HCT116 (cell line): ENCODE data around the gene SHROOM3. TPM values are rescaled to one million over a fixed set of nuclear protein-coding genes. Genes with fewer than 3 reads are reported as not detected.

ENCODE experiments used
- ATAC-seq: fragments of 200-7000 bp; cut with Tn5 transposase; 2 replicates; pipeline ENCODE4 v1.9.1; 2020; ENCODE audit warnings: mild to moderate bottlenecking, moderate library complexity
- BruUV-seq: library from RNA; stranded (reverse); fragments of 400-500 nt; replicated peaks from 2 replicates; lab custom pipeline; 2021; lab: Mats Ljungman, UMichigan
- CTCF ChIA-PET: fragments of 300-600 bp; sonication (Branson Sonifier 250); formaldehyde crosslinking; loops from one replicate; lab custom pipeline; 2021; ENCODE audit warnings: antibody characterized with exemption; lab: Charles Lee
- POLR2A ChIA-PET: fragments of 300-600, 350-600 bp; sonication (Branson Sonifier 250); formaldehyde crosslinking; loops from one replicate; lab custom pipeline; 2021; ENCODE audit warnings: antibody characterized with exemption; lab: Charles Lee
- RAD21 ChIA-PET, 2 experiments: fragments of 300-600 bp; sonication (Branson Sonifier 250); formaldehyde crosslinking; loops; one replicate each; lab custom pipeline; 2023; ENCODE audit warnings: low total read pairs in 2 of 2; ENCODE audit not compliant: uncharacterized antibody in 2 of 2, unreplicated experiment in 2 of 2, low non-redundant PET in 1 of 2; lab: Charles Lee
- DNase-seq: peaks from one replicate; pipeline ENCODE4 v3.0.0-alpha.2; 2010; ENCODE audit warnings: low read depth, low spot score
- H2AFZ ChIP-seq: fragments of 200-600 bp; shearing (Covaris generic), sonication (generic); 2 replicates; pipeline ENCODE4 v1.6.1; 2017; ENCODE audit warnings: low read depth, mixed run types, mixed read lengths, antibody characterized with exemption, low read length; ENCODE audit not compliant: poor library complexity, severe bottlenecking
- H3K27ac ChIP-seq: 2 replicates; pipeline ENCODE4 v1.5.1; 2012; ENCODE audit warnings: low read depth, low read length
- H3K27me3 ChIP-seq: fragments of 200-600 bp; sonication (generic); 2 replicates; pipeline ENCODE4 v1.6.1; 2016; ENCODE audit warnings: mixed run types, low read length, mixed read lengths; ENCODE audit not compliant: insufficient read depth
- H3K36me3 ChIP-seq, 2 experiments: fragments of 200-500 bp in 1 of 2; fragments of 200-600 bp in 1 of 2; sonication (Bioruptor generic) in 1 of 2; sonication (generic) in 1 of 2; 2 replicates each; pipeline versions ENCODE4 v1.5.1 to v1.6.1; 2014 to 2016; ENCODE audit warnings: low read length in 2 of 2, inconsistent platforms in 1 of 2, mixed read lengths in 1 of 2, mixed run types in 1 of 2; ENCODE audit not compliant: insufficient read depth in 2 of 2, control insufficient read depth in 1 of 2
- H3K4me1 ChIP-seq, 2 experiments: fragments of 200-600 bp in 1 of 2; sonication (generic) in 1 of 2; 2 replicates each; pipeline versions ENCODE4 v1.5.1 to v1.6.1; 2012 to 2017; ENCODE audit warnings: low read length in 2 of 2, inconsistent platforms in 1 of 2, mild to moderate bottlenecking in 1 of 2, mixed read lengths in 1 of 2, mixed run types in 1 of 2, moderate library complexity in 1 of 2; ENCODE audit not compliant: insufficient read depth in 2 of 2, control insufficient read depth in 1 of 2
- H3K4me2 ChIP-seq: fragments of 200-600 bp; sonication (generic); 2 replicates; pipeline ENCODE4 v1.6.1; 2017; ENCODE audit warnings: mixed run types, low read length, mixed read lengths
- H3K4me3 ChIP-seq, 2 experiments: fragments of 200-600 bp in 1 of 2; sonication (generic) in 1 of 2; replicated peaks in 1 of 2; 2 replicates each; pipeline ENCODE4 v1.5.1; 2011 to 2016; ENCODE audit warnings: low read length in 2 of 2, control low read depth in 1 of 2, low read depth in 1 of 2, mild to moderate bottlenecking in 1 of 2, mixed read lengths in 1 of 2, mixed run types in 1 of 2
- H3K79me2 ChIP-seq: fragments of 200-600 bp; sonication (generic); 2 replicates; pipeline ENCODE4 v1.6.1; 2017; ENCODE audit warnings: mild to moderate bottlenecking, mixed run types, low read length, moderate library complexity, mixed read lengths; ENCODE audit not compliant: insufficient read depth
- H3K9ac ChIP-seq: fragments of 200-600 bp; sonication (generic); 2 replicates; pipeline ENCODE4 v1.6.1; 2016; ENCODE audit warnings: low read length, mixed read lengths
- H3K9me2 ChIP-seq: fragments of 200-600 bp; sonication (generic), shearing (Covaris generic); 2 replicates; pipeline ENCODE4 v1.6.1; 2017; ENCODE audit warnings: mixed run types, mild to moderate bottlenecking, moderate library complexity; ENCODE audit not compliant: insufficient read depth
- H3K9me3 ChIP-seq, 2 experiments: fragments of 200-500 bp in 1 of 2; fragments of 200-600 bp in 1 of 2; sonication (Bioruptor generic) in 1 of 2; sonication (generic) in 1 of 2; 2 replicates each; pipeline ENCODE4 v1.6.1; 2014 to 2017; ENCODE audit warnings: low read length in 2 of 2, mixed read lengths in 2 of 2, inconsistent platforms in 1 of 2, low read depth in 1 of 2, mild to moderate bottlenecking in 1 of 2, mixed run types in 1 of 2, moderate library complexity in 1 of 2; ENCODE audit not compliant: control insufficient read depth in 1 of 2, insufficient read depth in 1 of 2
- H4K20me1 ChIP-seq: fragments of 200-600 bp; sonication (generic), shearing (Covaris generic); 2 replicates; pipeline ENCODE4 v1.6.1; 2017; ENCODE audit warnings: mixed run types, mild to moderate bottlenecking, moderate library complexity; ENCODE audit not compliant: insufficient read depth
- CEBPB ChIP-seq: IDR thresholded peaks from 2 replicates; pipeline ENCODE4 v1.6.1; 2012; ENCODE audit warnings: low read depth
- ELF1 ChIP-seq: IDR thresholded peaks from 2 replicates; pipeline ENCODE4 v1.6.1; 2012; ENCODE audit warnings: low read depth, borderline replicate concordance
- EZH2phosphoT487 ChIP-seq: fragments of 200-600 bp; IDR thresholded peaks from 2 replicates; pipeline ENCODE4 v1.6.1; 2018; ENCODE audit warnings: antibody characterized with exemption, borderline replicate concordance
- FOSL1 ChIP-seq: IDR thresholded peaks from 2 replicates; pipeline ENCODE4 v1.6.1; 2012; ENCODE audit warnings: low read depth
- JUND ChIP-seq: IDR thresholded peaks from 2 replicates; pipeline ENCODE4 v1.6.1; 2012
- POLR2A ChIP-seq: IDR thresholded peaks from 2 replicates; pipeline ENCODE4 v1.7.0; 2011; ENCODE audit warnings: borderline replicate concordance; ENCODE audit not compliant: insufficient read depth, insufficient read length; ENCODE audit errors: extremely low read depth
- POLR2AphosphoS5 ChIP-seq: IDR thresholded peaks from 2 replicates; pipeline ENCODE4 v1.6.1; 2011; ENCODE audit warnings: mild to moderate bottlenecking, low read depth, low read length, moderate library complexity
- RAD21 ChIP-seq: IDR thresholded peaks from 2 replicates; pipeline ENCODE4 v1.6.1; 2012; ENCODE audit warnings: low read depth, mild to moderate bottlenecking
- SIN3A ChIP-seq: IDR thresholded peaks from 2 replicates; pipeline ENCODE4 v1.6.1; 2012; ENCODE audit warnings: low read depth
- YY1 ChIP-seq: IDR thresholded peaks from 2 replicates; pipeline ENCODE4 v1.6.1; 2011; ENCODE audit warnings: low read length, low read depth, moderate library complexity, mild to moderate bottlenecking; ENCODE audit not compliant: insufficient replicate concordance; ENCODE audit errors: extremely low read depth
- ZFX ChIP-seq: fragments of 450-650 bp; IDR thresholded peaks from 2 replicates; pipeline ENCODE4 v1.6.1; 2017
- intact Hi-C: fragments of 100-400 bp; cut with micrococcal nuclease; formaldehyde crosslinking; loops from 2 replicates; pipeline ENCODE4 v1.10.0; 2022
- total RNA-seq: library from RNA; stranded (reverse); gene quantifications from one replicate; pipeline ENCODE4 v1.2.1, GENCODE V29; 2021; ENCODE audit not compliant: unreplicated experiment
- TF ChIP-seq, protein P1 (sequence below): IDR thresholded peaks from 2 replicates; pipeline ENCODE4 v1.6.1; 2012
- TF ChIP-seq, protein P2 (sequence below): IDR thresholded peaks from 2 replicates; pipeline ENCODE4 v1.6.1; 2011; ENCODE audit warnings: mild to moderate bottlenecking, low read length, moderate library complexity; ENCODE audit not compliant: insufficient replicate concordance; ENCODE audit errors: extremely low read depth

Gene SHROOM3
- total RNA-seq, 1 experiment from 2014 or later, result 22.5 TPM

DNA sequence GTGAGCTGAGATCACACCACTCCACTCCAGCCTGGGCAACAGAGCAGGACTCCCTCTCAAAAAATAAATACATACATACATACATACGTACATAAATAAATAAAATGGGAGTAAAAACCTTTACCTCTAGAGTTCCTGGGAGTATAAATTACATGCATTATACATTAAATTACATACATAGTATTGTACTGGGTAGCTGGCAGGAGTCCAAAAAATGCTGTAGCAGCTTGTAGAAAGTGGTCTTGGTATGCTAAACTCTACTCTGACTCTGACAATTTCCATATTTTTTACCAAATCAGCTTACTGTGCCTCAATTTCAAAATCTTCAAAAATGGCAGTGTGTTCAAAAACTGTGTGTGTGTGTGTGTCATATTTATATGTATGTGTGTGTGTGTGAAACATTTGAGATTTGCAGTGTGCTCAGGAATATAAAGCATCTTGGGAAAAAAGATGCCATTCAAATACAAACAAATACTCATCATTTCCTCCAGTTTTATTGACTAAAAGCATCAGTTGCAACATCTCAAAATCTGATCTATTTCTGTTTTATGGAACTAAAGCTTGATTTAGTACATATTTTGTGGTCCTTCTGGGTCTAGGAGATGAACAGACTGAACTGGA, 171.7 kb downstream of the SHROOM3 start:
- RAD21 ChIA-PET, result no interaction called here
- H3K27ac ChIP-seq, result no peak overlapping the region
- no peak for ATAC-seq

DNA sequence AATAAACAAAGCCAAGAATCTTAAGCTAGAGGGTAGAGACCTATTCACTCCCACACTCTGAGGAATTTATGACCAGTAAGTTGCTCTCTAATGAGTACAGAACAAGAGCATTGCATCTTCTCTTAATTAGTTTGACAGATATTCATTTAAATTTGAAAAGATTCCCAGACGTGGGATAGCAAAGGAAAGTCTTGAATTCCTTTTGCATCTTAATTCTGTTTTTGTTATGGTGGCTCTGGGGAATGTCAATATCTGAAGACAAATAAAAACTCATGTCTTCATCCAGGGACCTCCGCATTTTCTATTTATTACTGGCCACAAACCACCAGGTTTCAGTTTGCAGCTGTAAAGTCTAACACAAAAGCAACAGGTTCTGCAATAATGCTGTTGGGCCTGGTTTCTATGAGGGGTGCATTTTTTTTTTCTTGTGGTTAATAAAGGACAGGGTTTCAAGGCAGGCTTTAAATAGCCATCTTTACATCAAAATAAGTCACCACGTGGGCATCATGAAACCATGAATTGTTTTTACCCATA, 172.3 kb downstream of the SHROOM3 start:
- Histone ChIP-seq H3K9ac (no peak overlapping the region), H3K4me2 (no peak overlapping the region), H3K79me2 (no peaks in the 10 kb centered on the region), H3K36me3 (no peaks in the 10 kb centered on the region), H3K9me2 (no peaks in the 10 kb centered on the region; the same call in 1 of the 2 replicates), H3K27me3 (no peaks in the 10 kb centered on the region), H4K20me1 (no peaks in the 10 kb centered on the region), H3K4me3 (no peak overlapping the region), H3K4me1 (no peaks in the 10 kb centered on the region), H3K27ac (no peak overlapping the region), H2AFZ (no peak overlapping the region), H3K9me3 (no peaks in the 10 kb centered on the region)
- ChIA-PET POLR2A (no interaction called here), CTCF (no interaction called here), RAD21 (no interaction called here)
- DNase-seq (no peak), ATAC-seq (no peak)
- intact Hi-C loops, result no loop called here
- TF ChIP-seq JUND (no peak), RAD21 (no peak), POLR2A (no peak), ELF1 (no peak), ZFX (no peak), SIN3A (no peak), EZH2phosphoT487 (no peak), YY1 (no peak), FOSL1 (no peak), POLR2AphosphoS5 (no peak), CEBPB (no peak)
- TF ChIP-seq, protein P1, sequence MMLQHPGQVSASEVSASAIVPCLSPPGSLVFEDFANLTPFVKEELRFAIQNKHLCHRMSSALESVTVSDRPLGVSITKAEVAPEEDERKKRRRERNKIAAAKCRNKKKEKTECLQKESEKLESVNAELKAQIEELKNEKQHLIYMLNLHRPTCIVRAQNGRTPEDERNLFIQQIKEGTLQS, result no peak
- TF ChIP-seq, protein P2, sequence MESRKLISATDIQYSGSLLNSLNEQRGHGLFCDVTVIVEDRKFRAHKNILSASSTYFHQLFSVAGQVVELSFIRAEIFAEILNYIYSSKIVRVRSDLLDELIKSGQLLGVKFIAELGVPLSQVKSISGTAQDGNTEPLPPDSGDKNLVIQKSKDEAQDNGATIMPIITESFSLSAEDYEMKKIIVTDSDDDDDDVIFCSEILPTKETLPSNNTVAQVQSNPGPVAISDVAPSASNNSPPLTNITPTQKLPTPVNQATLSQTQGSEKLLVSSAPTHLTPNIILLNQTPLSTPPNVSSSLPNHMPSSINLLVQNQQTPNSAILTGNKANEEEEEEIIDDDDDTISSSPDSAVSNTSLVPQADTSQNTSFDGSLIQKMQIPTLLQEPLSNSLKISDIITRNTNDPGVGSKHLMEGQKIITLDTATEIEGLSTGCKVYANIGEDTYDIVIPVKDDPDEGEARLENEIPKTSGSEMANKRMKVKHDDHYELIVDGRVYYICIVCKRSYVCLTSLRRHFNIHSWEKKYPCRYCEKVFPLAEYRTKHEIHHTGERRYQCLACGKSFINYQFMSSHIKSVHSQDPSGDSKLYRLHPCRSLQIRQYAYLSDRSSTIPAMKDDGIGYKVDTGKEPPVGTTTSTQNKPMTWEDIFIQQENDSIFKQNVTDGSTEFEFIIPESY, result no peak
- no TSS peak for BruUV-seq

More for the DNA sequence above, 171.7 kb downstream of the SHROOM3 start:
- no peak overlapping the region for H3K4me3 ChIP-seq
- H4K20me1 ChIP-seq, result no peaks in the 10 kb centered on the region
- intact Hi-C loops, result no loop called here
- H3K9me3 ChIP-seq, result no peaks in the 10 kb centered on the region
- H3K36me3 ChIP-seq, result no peaks in the 10 kb centered on the region
- H3K79me2 ChIP-seq, result no peaks in the 10 kb centered on the region
- H3K4me1 ChIP-seq, result no peaks in the 10 kb centered on the region
- BruUV-seq, result no TSS peak
- DNase-seq, result no peak
- no peak overlapping the region for H3K4me2 ChIP-seq
- ChIA-PET CTCF (no interaction called here), POLR2A (no interaction called here)
- H3K9me2 ChIP-seq, result no peaks in the 10 kb centered on the region; the same call in 1 of the 2 replicates
- H2AFZ ChIP-seq, result no peak overlapping the region
- no peak for TF ChIP-seq YY1
- no peaks in the 10 kb centered on the region for H3K27me3 ChIP-seq
- no peak overlapping the region for H3K9ac ChIP-seq
